HG03066 (cell line): ENCODE measurements around the gene NT5DC4.

Experiments
- ATAC-seq: cut with Tn5 transposase; IDR thresholded peaks from one replicate; pipeline ENCODE4 v1.9.1; 2021; ENCODE audit warnings: low read depth; ENCODE audit not compliant: unreplicated experiment

The NT5DC4 gene

DNA sequence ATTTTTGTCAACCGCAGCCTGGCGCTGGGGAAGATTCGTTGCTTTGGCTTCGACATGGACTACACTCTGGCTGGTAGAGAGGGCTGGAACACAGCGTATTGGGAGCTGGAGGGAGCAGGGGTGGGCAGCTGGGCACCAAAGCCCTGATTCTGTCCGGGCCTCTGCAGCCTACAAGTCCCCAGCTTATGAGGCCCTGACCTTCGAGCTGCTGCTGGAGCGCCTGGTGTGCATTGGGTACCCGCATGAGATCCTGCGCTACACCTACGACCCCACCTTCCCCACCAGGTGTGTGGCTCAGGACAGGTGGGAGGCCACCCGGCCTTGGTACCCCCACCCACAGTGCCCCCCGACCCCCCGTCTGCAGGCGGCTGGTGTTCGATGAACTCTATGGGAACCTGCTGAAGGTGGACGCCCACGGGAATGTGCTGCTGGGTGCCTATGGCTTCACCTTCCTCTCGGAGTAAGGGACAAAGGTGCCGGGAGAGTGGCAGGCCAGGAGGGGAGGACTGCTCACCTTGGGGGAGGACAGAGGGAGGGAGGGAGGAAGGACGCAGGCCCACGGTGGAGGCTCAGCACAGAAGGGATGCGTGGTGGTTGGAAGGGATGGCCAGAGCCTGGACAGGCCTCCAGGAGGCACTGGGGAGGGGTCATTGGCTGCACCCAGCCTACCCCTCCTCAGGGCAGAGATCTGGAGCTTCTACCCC, 1.2 kb downstream of the NT5DC4 start:
- ATAC-seq, result no peak

DNA sequence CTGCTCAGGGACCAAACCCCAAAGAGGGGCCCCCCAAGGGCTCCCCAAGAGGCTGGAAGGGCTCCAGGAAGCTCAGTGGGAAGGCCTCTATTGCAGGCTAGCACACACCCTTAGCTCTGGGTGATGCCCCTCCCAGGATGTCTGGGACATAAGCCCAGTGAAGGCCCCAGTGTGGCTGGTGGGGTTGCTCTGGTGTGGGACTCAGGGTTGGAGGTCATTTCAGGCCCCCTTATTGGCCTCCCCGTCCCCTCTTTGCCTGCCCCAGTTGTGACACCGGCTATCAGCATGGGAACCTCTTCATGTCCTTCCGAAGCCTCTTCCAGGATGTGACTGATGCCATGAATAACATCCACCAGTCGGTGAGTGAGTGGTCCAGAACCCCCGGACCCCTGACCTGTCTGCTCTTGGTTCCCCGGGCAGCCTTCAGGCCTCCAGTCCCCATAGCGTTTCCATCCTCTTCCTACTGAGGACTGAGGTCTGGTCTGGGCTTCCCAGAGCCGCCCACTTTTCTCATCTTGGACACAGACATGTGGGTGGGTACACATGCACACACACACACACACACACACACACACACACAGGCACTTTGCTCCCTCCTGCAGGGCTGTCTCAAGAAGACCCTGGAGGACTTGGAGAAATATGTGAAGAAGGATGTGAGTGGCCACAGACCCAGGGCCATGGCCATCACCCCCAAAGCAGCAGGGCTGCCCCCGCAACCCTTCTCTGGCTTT, 2.2 kb downstream of the NT5DC4 start:
- no peak for ATAC-seq

- no peak for ATAC-seq
Measured at GRCh38 chr2:112723547-112723940, 2.7 kb downstream of the NT5DC4 start.

GRCh38 chr2:112723995-112724394, 3.2 kb downstream of the NT5DC4 start:
- no peak for ATAC-seq

GRCh38 chr2:112724591-112725525, 4.0 kb downstream of the NT5DC4 start:
- no peak for ATAC-seq

DNA sequence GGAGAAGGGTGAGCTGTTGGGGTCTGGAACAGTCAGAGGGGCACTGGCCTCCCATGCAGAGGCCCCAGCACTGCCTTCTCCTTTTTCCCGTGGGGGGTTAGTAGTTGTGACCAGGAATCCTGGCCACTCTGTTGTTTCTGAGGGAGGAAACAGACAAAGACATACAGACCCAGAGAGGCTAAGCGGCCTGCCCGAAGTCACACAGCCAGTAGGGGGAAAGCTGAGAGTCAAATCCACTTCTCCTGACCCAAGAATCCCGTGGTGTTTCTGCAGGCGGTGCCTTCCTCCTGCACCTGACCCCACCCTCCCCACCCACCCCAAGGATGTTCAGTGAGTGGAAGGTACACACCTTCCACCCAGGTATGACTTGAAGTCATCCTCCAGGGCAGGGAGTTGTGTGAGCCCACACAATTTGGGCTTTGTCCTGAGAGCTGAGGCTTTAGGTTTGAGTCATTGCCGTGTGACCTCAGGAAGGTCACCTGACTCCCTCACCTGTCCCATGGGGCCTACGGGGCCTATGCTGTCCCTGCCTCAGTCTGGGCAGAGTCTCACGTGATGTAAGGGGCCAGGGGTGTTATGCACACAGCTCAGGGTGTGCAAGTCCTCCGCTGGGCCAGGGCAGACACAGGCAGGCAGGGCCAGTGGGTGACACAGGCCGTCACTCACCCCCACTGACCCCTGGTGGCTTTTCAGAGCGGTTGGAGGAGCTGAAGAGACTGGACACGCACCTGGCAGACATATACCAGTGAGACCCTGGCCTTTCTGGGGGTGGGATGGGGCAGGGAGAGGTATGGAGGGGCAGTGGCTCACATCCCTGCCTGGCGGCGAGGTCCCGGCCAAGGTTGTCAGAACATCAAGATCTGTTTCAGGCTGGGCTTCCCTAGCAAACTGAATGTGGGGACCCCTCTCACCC, 5.0 kb downstream of the NT5DC4 start:
- ATAC-seq, result peak; percentile 53

DNA sequence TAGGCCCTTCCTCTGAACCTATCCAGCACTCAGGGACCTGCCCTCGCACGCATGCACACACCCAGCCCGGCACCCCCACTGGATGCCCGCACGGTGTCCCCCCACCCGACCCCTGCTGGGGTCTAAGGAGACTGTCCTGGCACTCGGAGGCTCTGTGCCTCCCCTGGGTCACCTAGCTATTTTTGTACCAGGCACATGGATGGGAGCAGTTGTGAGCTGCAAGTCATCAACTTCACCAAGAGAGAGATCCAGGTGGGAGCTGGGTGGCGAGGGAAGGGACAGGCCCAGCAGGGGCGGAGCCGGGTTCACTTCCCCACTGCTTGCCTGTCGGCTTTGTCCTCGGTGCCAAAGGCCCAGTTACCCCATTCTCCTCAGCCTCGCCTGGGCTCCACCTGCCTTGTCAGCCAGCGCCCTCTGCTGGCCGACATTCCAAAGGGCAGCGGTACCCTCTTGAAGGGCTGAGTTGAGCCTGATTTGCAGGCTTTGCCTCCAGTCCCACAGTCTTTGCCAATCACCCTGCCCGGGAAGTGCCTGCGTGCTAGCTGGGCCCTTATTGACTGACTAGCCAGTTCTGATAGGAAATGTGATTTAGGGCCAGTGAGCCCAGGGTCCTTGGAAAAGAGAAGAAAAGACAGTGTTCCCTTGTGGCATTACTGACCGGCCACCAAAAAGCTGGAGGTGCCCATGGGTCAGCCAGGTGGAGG, 5.8 kb downstream of the NT5DC4 start:
- ATAC-seq, result peak; percentile 70

DNA sequence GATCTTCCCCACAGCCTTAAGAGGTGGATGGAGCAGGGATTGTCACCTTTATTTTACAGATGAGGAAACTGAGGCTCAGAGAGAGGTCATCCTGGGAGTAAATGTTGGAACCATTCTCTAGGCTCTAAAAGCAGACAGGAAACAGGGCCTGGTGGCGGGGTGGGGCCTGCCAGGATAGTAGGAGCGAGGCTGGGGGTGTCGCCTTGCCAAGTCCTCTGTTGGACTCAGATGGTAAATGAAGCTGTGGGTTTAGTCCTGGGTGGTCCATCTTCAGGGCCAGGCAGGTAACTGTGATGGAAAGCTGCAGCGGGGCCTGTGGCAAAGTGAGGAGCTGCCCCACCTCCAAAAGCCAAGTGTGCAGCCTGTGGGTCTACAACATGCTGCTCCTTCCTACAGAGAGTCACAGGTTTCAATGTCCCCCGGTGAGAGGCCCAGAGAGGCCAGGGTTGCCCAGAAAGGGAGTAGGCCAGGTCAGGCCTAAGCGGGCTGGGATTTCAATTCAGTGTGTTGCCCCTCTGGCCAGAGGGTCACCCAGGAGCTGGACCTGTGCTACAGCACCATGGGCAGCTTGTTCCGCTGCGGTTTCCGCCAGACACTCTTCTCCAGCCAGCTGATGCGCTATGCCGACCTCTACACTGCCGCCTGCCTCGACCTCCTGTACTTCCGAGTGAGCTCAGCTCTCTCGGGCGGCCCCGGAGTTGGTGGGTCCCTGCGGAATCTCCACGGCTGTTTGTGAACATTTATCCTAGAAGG, 6.6 kb downstream of the NT5DC4 start:
- no peak for ATAC-seq

GRCh38 chr2:112728029-112728362, 7.2 kb downstream of the NT5DC4 start:
- ATAC-seq, result no peak

DNA sequence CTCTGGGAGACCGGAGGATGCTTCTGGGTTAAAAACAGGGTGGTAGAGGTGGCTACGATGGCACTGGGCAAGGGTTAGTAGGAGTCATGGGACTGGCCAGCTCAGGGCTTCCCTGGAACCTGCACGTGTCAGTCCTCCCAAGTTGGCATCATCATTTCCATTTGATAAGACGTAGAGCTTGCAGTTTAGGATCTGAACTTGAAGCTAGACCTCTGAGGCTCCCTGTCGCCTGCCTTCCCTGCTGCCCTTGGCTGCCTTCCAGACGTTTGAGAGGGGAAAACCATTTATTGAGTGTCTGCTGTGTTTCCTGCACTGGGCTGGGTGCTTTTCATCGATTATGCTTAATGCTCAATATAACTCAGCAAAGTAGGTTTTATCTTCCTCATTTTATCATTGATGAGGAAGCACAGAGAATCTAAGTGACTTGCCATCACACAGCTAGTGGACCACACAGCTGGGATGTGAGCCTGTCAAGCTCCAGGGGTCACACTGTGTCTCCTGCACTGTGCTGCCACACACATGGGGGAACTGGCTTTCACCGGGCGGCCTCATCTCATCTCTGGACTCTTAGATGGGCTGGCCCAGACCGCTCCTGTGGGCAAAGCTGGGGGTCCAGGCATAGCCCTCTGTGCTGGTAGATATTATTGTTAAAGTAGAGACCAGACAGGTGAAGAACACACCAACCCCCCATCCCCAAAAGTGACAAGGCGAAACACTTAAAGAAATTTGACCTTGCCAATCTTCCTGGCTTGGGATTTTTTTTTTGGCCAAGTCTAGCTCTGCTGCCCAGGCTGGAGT, 7.8 kb downstream of the NT5DC4 start:
- ATAC-seq, result no peak

- no peak for ATAC-seq
Measured at GRCh38 chr2:112730216-112730615, 9.4 kb downstream of the NT5DC4 start.

DNA sequence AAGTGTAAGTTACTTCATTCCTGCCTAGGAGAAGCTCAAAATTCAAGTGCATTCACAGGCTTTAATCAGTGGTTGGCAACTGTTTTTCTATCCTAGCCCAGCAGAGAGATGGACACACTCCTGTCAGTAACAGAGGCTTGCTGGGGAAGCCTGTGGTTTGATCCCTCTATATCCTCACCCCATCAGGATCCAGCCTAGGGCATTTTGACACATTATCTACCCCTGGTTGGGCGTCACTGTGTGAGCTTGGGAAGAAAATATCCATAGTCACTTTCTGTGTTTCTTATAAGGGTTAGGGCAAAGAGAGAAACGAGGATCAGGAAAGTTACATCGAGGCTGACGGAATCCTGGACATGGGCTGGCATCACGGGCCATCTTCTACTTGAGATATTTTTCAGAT, 10.0 kb downstream of the NT5DC4 start:
- ATAC-seq, result no peak

DNA sequence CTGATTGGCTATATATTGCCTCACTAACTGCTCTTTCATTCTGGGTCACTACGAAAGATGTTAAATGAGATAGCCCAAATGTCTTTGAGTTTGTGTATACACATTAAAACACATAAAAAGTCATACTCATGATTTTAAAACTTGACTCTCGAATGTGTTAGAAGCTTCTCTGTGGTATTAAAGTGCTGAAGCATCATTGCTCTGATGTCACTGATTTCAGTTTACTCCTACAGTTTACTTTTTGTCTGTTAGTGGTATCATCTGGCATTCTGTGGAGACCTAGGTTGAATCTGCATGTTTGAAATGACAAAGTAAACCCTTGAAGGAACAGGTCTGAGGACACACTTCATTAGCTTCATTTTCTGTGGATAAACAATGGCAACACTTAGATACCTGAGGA, 10.7 kb downstream of the NT5DC4 start:
- no peak for ATAC-seq

GRCh38 chr2:112733456-112733855, 12.6 kb downstream of the NT5DC4 start:
- ATAC-seq, result no peak

DNA sequence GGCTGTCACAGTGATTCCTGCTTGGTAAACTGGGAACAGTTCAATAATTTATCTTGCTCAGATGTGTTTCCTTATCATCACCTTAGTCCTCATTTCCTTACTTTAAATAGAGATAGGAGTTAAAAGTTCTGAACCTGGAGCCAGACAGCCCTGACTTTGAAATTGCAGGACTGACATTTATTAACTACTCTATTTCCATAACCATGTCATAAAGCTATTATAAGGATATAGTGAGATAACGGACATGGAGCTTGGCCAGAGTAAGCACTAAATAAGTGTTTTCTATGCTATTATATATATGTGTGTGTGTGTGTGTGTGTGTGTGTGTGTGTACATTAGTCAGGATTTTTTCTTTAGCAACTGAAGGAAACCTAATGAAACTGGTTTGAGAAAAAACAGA, 13.1 kb downstream of the NT5DC4 start:
- no peak for ATAC-seq

DNA sequence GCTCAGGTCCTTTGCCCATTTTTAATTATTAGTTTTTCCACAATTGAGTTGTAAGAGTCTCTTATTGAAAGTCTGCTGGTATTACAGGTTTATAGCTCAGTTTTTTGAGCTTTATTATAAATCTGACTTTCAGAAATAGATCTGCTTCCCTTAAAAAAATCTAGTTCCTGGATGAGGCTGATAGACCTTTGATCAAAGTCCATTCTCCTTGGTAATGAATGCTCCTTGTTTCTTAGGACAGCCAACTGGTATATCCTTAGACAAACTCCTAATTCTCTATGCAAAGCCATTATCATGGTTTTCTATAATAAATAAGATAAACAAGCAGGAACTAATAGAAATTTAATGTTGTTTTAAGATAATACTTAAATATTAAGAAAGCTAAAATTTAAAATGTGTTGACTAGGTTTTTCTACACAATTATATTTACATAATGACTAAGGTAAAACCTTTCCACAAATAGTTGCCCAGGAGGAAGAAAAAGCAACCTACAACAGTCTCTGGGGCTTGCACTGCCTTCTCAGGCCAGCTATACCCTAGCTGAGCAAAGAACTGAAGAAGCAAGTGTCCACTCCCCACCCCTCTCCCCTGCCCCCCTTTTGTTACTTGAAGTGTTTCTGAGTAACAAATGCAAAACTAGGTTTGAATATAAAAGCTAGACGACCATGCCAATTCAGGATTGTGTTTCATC, 16.9 kb downstream of the NT5DC4 start:
- no peak for ATAC-seq

DNA sequence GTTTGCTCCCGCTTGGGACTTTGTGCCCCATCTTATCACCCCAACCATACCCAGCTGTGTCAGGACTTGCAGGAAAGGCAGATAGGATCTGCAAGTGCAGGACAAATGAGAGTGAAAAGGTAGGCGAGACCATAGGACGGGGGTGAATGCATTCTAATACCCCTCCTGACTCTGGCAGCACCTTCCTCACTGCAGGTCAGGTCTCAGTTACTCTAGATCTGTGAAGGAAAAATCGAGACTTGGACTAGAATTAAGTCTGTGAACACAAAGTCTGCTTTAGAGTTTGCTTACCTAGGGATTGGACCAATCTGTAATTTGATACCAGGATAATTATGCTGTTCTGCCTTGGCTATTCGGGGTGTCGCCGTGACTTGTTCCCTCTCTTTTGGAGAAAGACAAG, 19.7 kb downstream of the NT5DC4 start:
- ATAC-seq, result no peak
